GM10248 (cell line): Measurements from ENCODE around the gene CTR9.

Experiments used
- CTCF ChIA-PET: fragments of 300-600 bp; sonication (Branson Sonifier 250); formaldehyde crosslinking; extraction: SDS; loops from one replicate; lab custom pipeline; 2021; ENCODE audit warnings: antibody characterized with exemption; lab: Yijun Ruan, JAX
- POLR2A ChIA-PET: fragments of 350-650 bp; sonication (Branson Sonifier 250); formaldehyde crosslinking; extraction: SDS; loops from one replicate; lab custom pipeline; 2020; ENCODE audit warnings: antibody characterized with exemption; lab: Yijun Ruan, JAX
- DNase-seq: peaks from one replicate; pipeline ENCODE4 v3.0.0; 2012; ENCODE audit errors: extremely low spot score
- TF ChIP-seq, protein P1 (sequence below): IDR thresholded peaks from 2 replicates; pipeline ENCODE4 v1.5.1; 2012; ENCODE audit warnings: mild to moderate bottlenecking, low read depth; ENCODE audit errors: extremely low read depth, missing control alignments, control extremely low read depth

The CTR9 gene

DNA sequence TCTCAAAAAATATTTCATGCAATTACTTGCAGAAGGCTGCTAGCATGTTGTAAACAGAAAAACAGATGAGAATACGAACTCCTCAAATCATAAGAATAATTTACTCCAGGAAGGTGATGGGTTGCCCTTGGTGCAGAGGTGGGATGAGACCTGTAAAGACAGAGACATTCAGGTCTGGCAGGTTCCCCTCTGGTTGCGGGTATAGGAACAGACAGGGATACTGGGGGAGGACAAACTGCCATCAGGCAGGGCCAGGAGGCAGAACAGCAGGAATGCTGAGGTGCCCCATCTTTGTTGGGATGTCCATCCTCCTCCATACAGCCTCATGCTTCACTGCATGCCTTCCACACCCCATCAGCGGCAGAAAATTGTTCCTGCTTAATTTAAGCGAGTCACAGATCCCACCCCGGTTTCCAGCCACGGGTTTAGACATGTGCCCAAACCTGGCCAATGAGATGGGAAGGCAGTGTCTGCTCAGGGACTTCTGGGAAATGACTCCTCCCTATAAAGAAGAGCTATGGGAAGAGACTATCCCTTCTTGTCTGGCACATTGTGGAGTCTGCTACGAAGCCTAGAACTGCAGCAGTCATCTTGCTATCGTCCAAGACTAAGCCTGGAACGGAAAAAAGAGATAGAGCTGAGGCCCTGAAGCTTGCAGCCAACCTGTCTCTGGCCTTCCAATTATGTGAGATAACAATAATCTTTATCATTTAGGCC lies 34.3 kb upstream of the CTR9 start:
- CTCF ChIA-PET: interaction anchor here (1.2 kb wide), 1 partner anchor 12 kb away, joined by 4 read pairs; no protein-coding TSS in a partner anchor
- POLR2A ChIA-PET: no interaction called here
- TF ChIP-seq, protein P1, sequence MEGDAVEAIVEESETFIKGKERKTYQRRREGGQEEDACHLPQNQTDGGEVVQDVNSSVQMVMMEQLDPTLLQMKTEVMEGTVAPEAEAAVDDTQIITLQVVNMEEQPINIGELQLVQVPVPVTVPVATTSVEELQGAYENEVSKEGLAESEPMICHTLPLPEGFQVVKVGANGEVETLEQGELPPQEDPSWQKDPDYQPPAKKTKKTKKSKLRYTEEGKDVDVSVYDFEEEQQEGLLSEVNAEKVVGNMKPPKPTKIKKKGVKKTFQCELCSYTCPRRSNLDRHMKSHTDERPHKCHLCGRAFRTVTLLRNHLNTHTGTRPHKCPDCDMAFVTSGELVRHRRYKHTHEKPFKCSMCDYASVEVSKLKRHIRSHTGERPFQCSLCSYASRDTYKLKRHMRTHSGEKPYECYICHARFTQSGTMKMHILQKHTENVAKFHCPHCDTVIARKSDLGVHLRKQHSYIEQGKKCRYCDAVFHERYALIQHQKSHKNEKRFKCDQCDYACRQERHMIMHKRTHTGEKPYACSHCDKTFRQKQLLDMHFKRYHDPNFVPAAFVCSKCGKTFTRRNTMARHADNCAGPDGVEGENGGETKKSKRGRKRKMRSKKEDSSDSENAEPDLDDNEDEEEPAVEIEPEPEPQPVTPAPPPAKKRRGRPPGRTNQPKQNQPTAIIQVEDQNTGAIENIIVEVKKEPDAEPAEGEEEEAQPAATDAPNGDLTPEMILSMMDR: no peak

DNA sequence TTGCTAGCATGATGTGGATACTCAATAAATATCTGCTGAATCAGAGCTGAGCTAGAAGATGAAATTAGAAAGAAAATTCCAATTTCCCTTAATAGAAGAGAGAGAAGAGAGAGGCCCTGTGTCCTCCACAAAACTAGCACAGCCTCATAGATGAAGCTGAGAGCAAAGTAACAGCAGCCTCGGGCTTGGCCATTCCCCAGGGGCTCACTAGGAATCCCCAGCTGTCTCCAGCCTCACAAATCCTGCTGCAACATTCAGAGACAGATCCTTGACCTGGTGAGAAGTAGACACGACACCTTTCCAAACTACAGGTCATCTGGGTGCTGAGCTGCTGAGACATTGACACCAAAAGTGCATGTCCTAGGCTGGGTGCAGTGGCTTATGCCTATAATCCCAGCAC lies 31.4 kb upstream of the CTR9 start:
- TF ChIP-seq, protein P1: no peak
- DNase-seq: no peak
- ChIA-PET CTCF (interaction anchor here (0.5 to 1.4 kb wide), 5 partner anchors 10 to 412 kb away, joined by 3 to 5 read pairs (median 3); no protein-coding TSS in a partner anchor), POLR2A (no interaction called here)

More for the DNA sequence above, 34.3 kb upstream of the CTR9 start:
- DNase-seq: no peak

DNA sequence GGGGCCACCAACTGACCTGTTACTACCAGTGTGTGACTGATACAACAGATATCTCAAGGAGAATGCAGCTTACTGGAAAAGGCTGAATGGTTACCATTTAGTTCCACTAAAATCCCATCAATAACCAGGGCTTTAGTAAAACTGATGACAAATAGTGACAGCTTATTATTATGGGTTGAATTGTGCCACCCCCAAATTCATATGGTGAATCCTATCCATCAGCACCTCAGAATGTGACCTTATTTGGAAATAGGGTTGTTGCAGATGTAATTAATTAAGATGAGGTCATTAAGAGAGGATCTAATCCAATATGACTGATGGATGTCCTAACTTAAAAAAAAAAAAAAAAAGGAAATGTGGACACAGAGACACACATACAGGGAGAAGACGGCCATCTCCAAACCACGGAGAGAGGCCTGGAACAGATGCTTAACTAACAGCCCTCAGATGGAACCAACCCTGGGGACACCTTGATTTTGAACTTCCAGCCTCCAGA lies 30.1 kb upstream of the CTR9 start:
- CTCF ChIA-PET: interaction anchor here (1.3 kb wide), 1 partner anchor 315 kb away, joined by 5 read pairs; no protein-coding TSS in a partner anchor
- DNase-seq: no peak
- TF ChIP-seq, protein P1: no peak
- POLR2A ChIA-PET: no interaction called here

DNA sequence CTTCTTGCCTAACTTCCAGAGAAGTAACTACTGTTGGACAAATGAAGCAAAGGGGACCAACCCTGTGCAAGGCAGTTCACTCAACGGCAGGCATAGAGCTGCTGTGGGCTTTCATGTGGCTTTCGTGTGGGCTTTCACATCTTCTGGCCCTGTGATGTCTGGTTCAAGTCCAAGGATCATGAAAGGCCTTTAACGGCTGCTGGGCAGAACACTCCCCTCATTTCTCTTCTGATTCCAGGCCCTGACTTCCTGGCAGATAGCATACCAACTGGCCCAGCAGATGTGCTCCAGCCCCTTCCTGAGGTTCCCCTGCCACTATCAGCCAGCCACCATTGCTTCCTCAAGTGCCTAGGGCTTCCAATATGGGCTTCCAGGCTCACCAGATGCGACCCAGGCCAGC lies 28.7 kb upstream of the CTR9 start:
- CTCF ChIA-PET: interaction anchor here (1.6 kb wide), 1 partner anchor 69 kb away, joined by 5 read pairs; no protein-coding TSS in a partner anchor
- TF ChIP-seq, protein P1: no peak
- DNase-seq: no peak
- POLR2A ChIA-PET: no interaction called here

DNA sequence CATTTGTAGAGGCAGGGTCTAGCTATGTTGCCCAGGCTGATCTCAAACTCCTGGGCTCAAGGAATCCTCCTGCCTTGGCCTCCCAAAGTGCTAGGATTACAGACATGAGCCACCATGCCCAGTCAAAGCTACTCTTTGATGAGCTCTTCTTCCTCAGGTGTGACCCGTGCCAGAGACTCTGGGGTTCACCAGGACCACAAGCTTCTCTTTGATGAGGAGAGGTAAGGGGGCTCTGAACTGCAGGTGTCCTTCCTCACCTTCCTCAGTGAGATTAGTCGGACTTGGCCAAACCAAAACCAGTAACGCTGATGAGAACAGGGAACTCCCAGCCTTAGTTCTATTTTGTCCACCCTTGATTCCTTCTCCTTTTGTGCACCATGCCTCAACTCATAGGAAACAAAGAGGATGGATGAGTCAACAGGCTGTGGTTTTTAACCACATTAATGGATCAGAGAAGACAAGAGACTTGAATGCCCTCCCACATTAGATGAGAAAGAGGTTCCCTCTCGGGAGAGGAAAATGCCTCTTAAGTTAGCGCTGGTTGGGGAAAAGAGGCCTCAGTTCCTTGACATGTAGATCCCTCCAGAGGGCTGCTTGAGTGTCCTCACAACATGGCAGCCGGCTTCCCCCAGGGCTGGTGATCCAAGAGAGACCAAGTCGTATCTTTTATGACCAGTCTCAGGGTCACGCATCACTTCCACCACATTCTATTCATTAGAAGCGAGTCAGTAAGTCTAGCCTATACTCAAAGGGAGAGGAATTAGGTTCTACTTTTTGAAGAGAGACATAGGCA lies 25.7 kb upstream of the CTR9 start:
- TF ChIP-seq, protein P1: no peak
- ChIA-PET CTCF (interaction anchor here (1.3 to 1.8 kb wide), 4 partner anchors 12 to 312 kb away, joined by 4 to 6 read pairs (median 5); no protein-coding TSS in a partner anchor), POLR2A (no interaction called here)
- DNase-seq: no peak

DNA sequence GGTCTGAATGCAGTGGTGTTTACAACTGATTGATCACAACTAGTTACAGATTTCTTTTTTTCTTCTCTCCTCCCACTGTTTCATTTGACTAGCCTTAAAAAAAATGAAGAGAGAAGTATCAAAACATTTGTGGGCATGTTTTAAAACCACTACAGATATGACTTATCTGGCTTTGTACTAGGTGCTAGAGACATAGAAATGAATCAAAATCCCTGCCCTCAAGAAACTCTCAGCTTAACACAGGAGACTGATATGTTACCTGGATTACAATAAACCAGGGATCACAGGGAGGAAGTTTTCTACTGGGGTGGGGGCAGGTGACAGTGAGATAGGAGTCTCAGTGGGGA lies 25.2 kb upstream of the CTR9 start:
- POLR2A ChIA-PET: no interaction called here
- peak; percentile 31 for DNase-seq
- CTCF ChIA-PET: interaction anchor here (1.0 to 1.8 kb wide), 2 partner anchors 185 to 312 kb away, joined by 3 to 5 read pairs; partner anchors contain the start of gene RNF141
- TF ChIP-seq, protein P1: no peak
